Bronchial epithelial cell (primary cell): ENCODE results near the gene DUSP5. TPM values are rescaled to one million over a fixed set of nuclear protein-coding genes. Genes with fewer than 3 reads are reported as not detected.

ENCODE experiments used
- DNase-seq: peaks from one replicate; pipeline ENCODE4 v3.0.0-alpha.2; 2010; ENCODE audit warnings: low read depth
- FAIRE-seq: peaks from 2 replicates; lab custom pipeline; 2011; peaks lifted over from hg19 to GRCh38; lab: Jason Lieb, UNC
- H3K27me3 ChIP-seq: 2 replicates; pipeline ENCODE4 v1.5.1; 2011; ENCODE audit warnings: low read length; ENCODE audit not compliant: control insufficient read depth, insufficient read depth
- H3K36me3 ChIP-seq: 2 replicates; pipeline ENCODE4 v1.5.1; 2011; ENCODE audit warnings: low read length; ENCODE audit not compliant: control insufficient read depth, insufficient read depth
- H3K4me3 ChIP-seq: 2 replicates; pipeline ENCODE4 v1.5.1; 2011; ENCODE audit warnings: mild to moderate bottlenecking, low read depth, low read length, control low read depth
- total RNA-seq: library from RNA; depleted of rRNA; stranded (reverse); fragments of >200 nt; gene quantifications from 2 replicates; pipeline ENCODE4 v1.2.1, GENCODE V29; 2014
- TF ChIP-seq, protein P1 (sequence below): IDR thresholded peaks from 2 replicates; pipeline ENCODE4 v1.5.1; 2011; ENCODE audit warnings: mild to moderate bottlenecking, moderate library complexity, low read length, control low read depth, inconsistent platforms; ENCODE audit not compliant: insufficient read depth, severe bottlenecking

DUSP5 gene
- total RNA-seq, 1 donor from 2014 or later: 115 TPM

DNA sequence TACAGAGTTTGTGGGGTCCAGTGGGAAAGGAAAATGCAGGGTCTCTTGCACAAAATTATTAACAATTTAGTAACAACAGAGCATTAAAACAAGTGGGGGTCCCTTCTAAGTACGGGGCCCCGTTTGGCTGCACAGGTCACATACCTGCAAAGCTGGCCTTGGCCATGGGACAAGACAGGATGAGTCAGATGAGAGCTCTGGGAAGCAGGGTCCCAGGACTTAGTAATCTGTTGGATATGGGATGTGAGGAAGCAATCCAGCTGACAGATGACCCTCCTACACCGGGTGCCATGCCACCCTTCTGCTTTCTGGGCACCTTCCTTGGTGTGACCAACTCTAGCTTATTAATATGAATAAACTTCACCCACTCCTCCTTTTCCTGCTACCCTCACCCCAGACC, 3.2 kb upstream of the DUSP5 start:
- FAIRE-seq (no peak), DNase-seq (no peak)
- Histone ChIP-seq H3K36me3 (no peaks in the 10 kb centered on the region), H3K27me3 (no peaks in the 10 kb centered on the region), H3K4me3 (no peak overlapping the region)
- TF ChIP-seq, protein P1, sequence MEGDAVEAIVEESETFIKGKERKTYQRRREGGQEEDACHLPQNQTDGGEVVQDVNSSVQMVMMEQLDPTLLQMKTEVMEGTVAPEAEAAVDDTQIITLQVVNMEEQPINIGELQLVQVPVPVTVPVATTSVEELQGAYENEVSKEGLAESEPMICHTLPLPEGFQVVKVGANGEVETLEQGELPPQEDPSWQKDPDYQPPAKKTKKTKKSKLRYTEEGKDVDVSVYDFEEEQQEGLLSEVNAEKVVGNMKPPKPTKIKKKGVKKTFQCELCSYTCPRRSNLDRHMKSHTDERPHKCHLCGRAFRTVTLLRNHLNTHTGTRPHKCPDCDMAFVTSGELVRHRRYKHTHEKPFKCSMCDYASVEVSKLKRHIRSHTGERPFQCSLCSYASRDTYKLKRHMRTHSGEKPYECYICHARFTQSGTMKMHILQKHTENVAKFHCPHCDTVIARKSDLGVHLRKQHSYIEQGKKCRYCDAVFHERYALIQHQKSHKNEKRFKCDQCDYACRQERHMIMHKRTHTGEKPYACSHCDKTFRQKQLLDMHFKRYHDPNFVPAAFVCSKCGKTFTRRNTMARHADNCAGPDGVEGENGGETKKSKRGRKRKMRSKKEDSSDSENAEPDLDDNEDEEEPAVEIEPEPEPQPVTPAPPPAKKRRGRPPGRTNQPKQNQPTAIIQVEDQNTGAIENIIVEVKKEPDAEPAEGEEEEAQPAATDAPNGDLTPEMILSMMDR: no peak

- FAIRE-seq (no peak), DNase-seq (peak; percentile 61)
- TF ChIP-seq, protein P1: no peak
- Histone ChIP-seq H3K36me3 (no peaks in the 10 kb centered on the region), H3K4me3 (peak overlapping the region; percentile 82), H3K27me3 (no peaks in the 10 kb centered on the region)
Measured at GRCh38 chr10:110495731-110496552, 1.8 kb upstream of the DUSP5 start.

- TF ChIP-seq, protein P1: no peak
- no peak for DNase-seq
- peaks cover 1% of the 10 kb centered on the region for H3K36me3 ChIP-seq
- no peak for FAIRE-seq
- H3K27me3 ChIP-seq: no peaks in the 10 kb centered on the region
- H3K4me3 ChIP-seq: peak overlapping the region; percentile 82
Measured at GRCh38 chr10:110496553-110497437, 912 bp upstream of the DUSP5 start.

- Histone ChIP-seq H3K36me3 (peaks cover 5% of the 10 kb centered on the region), H3K27me3 (no peaks in the 10 kb centered on the region), H3K4me3 (peak overlapping the region; percentile 82)
- DNase-seq (no peak), FAIRE-seq (no peak)
- TF ChIP-seq, protein P1: no peak
Measured at GRCh38 chr10:110498087-110498981, 627 bp downstream of the DUSP5 start.

DNA sequence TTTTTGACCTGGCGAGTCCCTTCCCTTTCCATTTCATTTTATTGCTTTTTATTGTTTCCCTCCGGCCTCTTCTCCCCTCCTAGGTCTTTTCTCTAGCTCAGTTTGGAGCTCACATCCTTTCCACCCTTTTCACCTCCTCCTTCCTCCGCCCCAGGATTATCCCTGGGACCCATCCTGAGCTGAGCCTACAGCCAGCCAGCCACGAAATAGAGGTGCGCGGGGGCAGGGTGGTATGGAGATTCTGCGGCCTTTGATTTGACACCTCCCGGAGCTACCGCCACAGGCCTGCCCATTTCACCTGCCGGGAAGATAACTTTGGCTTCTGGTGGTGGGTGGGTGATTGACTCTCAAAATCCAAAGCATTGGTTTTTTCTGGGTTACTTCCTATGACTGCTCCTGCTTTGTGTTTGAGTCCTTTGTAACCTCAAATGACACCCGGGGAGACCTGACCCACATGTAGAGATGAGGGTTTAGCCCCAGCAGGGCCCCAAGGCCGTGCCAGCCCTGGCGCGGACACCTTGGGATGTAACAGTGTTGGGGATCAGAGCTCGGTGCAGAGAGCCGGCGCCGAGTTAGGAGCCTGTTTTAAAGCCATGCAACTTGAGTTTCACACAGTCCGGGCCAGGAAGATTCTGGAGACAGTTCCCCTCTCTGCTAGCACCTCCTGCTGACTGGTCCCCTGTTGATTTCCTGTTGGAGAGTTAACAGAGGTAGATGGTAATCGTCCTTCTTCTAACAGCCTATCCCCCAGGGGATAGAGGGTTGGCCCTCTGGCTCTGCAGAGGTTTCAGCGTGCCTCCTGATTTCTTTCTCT, 1.5 kb downstream of the DUSP5 start:
- H3K36me3 ChIP-seq: peaks cover 8% of the 10 kb centered on the region
- peak overlapping the region; percentile 82 for H3K4me3 ChIP-seq
- no peaks in the 10 kb centered on the region for H3K27me3 ChIP-seq
- no peak for FAIRE-seq
- TF ChIP-seq, protein P1: peak; percentile 59
- DNase-seq: peak; percentile 67
